ENCODE measurements around the gene MLN. TPM values are rescaled to one million over a fixed set of nuclear protein-coding genes. Genes with fewer than 3 reads are reported as not detected.

MLN gene
- total RNA-seq, 2 donors from 2014 or later: 0.48 TPM; not detected in 1

GRCh38 chr6:33779895-33780294 is 23.9 kb downstream of the MLN start:
- no peak for DNase-seq
- peaks cover 68% of the 10 kb centered on the region for H3K36me3 ChIP-seq

GRCh38 chr6:33779290-33779689 is 24.5 kb downstream of the MLN start:
- no peak for TF ChIP-seq CTCF (IDR thresholded peaks at IDR 0.05)
- DNase-seq: no peak
- no peaks in the 10 kb centered on the region for H3K9me3 ChIP-seq
- H3K27me3 ChIP-seq: no peaks in the 10 kb centered on the region
- H3K9ac ChIP-seq (ENCODE audit: low read depth in 2 of 2, low read length in 2 of 2): no peak overlapping the region
- intact Hi-C loops (cut with DNase I): no loop called here
- no peak overlapping the region for H3K4me3 ChIP-seq
- no peak overlapping the region for H3K27ac ChIP-seq
- H3K4me1 ChIP-seq: no peaks in the 10 kb centered on the region
- peaks cover 71% of the 10 kb centered on the region for H3K36me3 ChIP-seq

More at GRCh38 chr6:33779895-33780294, 23.9 kb downstream of the MLN start:
- TF ChIP-seq CTCF (IDR thresholded peaks at IDR 0.05): no peak
- no peaks in the 10 kb centered on the region for H3K9me3 ChIP-seq
- H3K4me3 ChIP-seq: no peak overlapping the region
- H3K27ac ChIP-seq: no peak overlapping the region
- intact Hi-C loops (cut with DNase I): no loop called here
- no peak overlapping the region for H3K9ac ChIP-seq (ENCODE audit: low read depth in 2 of 2, low read length in 2 of 2)
- H3K4me1 ChIP-seq: no peaks in the 10 kb centered on the region
- H3K27me3 ChIP-seq: no peaks in the 10 kb centered on the region

GRCh38 chr6:33778444-33779121 is 25.2 kb downstream of the MLN start:
- Histone ChIP-seq H3K36me3 (peaks cover 71% of the 10 kb centered on the region), H3K9me3 (no peaks in the 10 kb centered on the region), H3K27me3 (no peaks in the 10 kb centered on the region), H3K9ac (ENCODE audit: low read depth in 2 of 2, low read length in 2 of 2) (no peak overlapping the region), H3K4me1 (no peaks in the 10 kb centered on the region), H3K4me3 (no peak overlapping the region), H3K27ac (no peak overlapping the region)
- intact Hi-C loops (cut with DNase I): no loop called here
- TF ChIP-seq CTCF (IDR thresholded peaks at IDR 0.05): no peak
- no peak for DNase-seq

GRCh38 chr6:33777398-33778388 is 26.1 kb downstream of the MLN start:
- DNase-seq: no peak
- Histone ChIP-seq H3K9me3 (no peaks in the 10 kb centered on the region), H3K27ac (no peak overlapping the region), H3K9ac (ENCODE audit: low read depth in 2 of 2, low read length in 2 of 2) (no peak overlapping the region), H3K27me3 (no peaks in the 10 kb centered on the region), H3K36me3 (peaks cover 65% of the 10 kb centered on the region), H3K4me1 (no peaks in the 10 kb centered on the region), H3K4me3 (no peak overlapping the region)
- no peak for TF ChIP-seq CTCF (IDR thresholded peaks at IDR 0.05)
- intact Hi-C loops (cut with DNase I): no loop called here

- Histone ChIP-seq H3K4me1 (peaks cover 2% of the 10 kb centered on the region), H3K9me3 (no peaks in the 10 kb centered on the region), H3K27ac (no peak overlapping the region), H3K36me3 (peaks cover 62% of the 10 kb centered on the region), H3K9ac (ENCODE audit: low read depth in 2 of 2, low read length in 2 of 2) (no peak overlapping the region), H3K4me3 (no peak overlapping the region), H3K27me3 (no peaks in the 10 kb centered on the region)
- TF ChIP-seq CTCF (IDR thresholded peaks at IDR 0.05): no peak
- no peak for DNase-seq
- intact Hi-C loops (cut with DNase I): no loop called here
Measured at GRCh38 chr6:33776764-33777163, 27.0 kb downstream of the MLN start.

Data from colonic mucosa (tissue), 4 donors.